T-cell (primary cell): ENCODE data around the gene AKAP9. TPM values are rescaled to one million over a fixed set of nuclear protein-coding genes. Genes with fewer than 3 reads are reported as not detected.
"Not testable (repeated sequence)": the region's sequence is repeated elsewhere in the genome, so short reads cannot be mapped to it uniquely, and the experiment has no call there.

Source experiments
- ATAC-seq, 4 experiments: fragments of 200-7000 bp in 3 of 4; fragments of 150-1000 bp in 1 of 4; cut with Tn5 transposase; replicated peaks in 1 of 4; 1 replicate in 3 of 4; 2 replicates in 1 of 4; pipeline ENCODE4 v1.10.0; 2021; ENCODE audit warnings: moderate library complexity in 3 of 4, mild to moderate bottlenecking in 2 of 4, moderate number of reproducible peaks in 1 of 4
- CTCF ChIA-PET, 2 donors: fragments of 300-600 bp; sonication (Branson Sonifier 250); formaldehyde crosslinking; loops; one replicate each; lab custom pipeline; 2022; ENCODE audit warnings: antibody characterized with exemption in 2 of 2; lab: Charles Lee
- POLR2A ChIA-PET, 2 donors: fragments of 300-600 bp; sonication (Branson Sonifier 250); formaldehyde crosslinking; loops; one replicate each; lab custom pipeline; 2022; ENCODE audit warnings: antibody characterized with exemption in 2 of 2; lab: Charles Lee
- DNase-seq, 35 experiments: peaks; one replicate each; pipeline versions ENCODE4 v3.0.0 to v3.0.0-alpha.2; 2013 to 2023
- H3K27ac ChIP-seq: one replicate; pipeline ENCODE4 v1.5.1; 2013; ENCODE audit warnings: low read length
- H3K27me3 ChIP-seq, 2 experiments: replicated peaks in 1 of 2; 1 replicate in 1 of 2; 2 replicates in 1 of 2; pipeline versions ENCODE4 v1.6.1 to v1.7.0; 2013; ENCODE audit warnings: low read length in 1 of 2, mixed read lengths in 1 of 2; ENCODE audit not compliant: control insufficient read depth in 2 of 2, insufficient read depth in 2 of 2; ENCODE audit errors: extremely low read depth in 1 of 2
- H3K36me3 ChIP-seq, 2 donors: 1 replicate in 1 of 2; 2 replicates in 1 of 2; pipeline versions ENCODE4 v1.6.1 to v1.7.0; 2013; ENCODE audit warnings: low read length in 1 of 2; ENCODE audit not compliant: control insufficient read depth in 2 of 2, insufficient read depth in 1 of 2; ENCODE audit errors: extremely low read depth in 1 of 2
- H3K4me1 ChIP-seq, 2 experiments: 1 replicate in 1 of 2; 2 replicates in 1 of 2; pipeline versions ENCODE4 v1.6.1 to v1.7.0; 2013; ENCODE audit warnings: low read length in 2 of 2, mixed read lengths in 1 of 2; ENCODE audit not compliant: insufficient read depth in 2 of 2, control insufficient read depth in 1 of 2; ENCODE audit errors: extremely low read depth in 1 of 2
- H3K4me3 ChIP-seq, 2 donors: 1 replicate in 1 of 2; 2 replicates in 1 of 2; pipeline versions ENCODE4 v1.5.1 to v1.7.0; 2013; ENCODE audit warnings: mild to moderate bottlenecking in 2 of 2, low read length in 1 of 2, moderate library complexity in 1 of 2; ENCODE audit not compliant: control insufficient read depth in 1 of 2; ENCODE audit errors: extremely low read depth in 1 of 2
- H3K9me3 ChIP-seq: 2 replicates; pipeline ENCODE4 v1.7.0; 2013
- H3K27ac Mint-ChIP-seq, 2 donors: one replicate each; pipeline ENCODE4 v1.8.0; 2020 to 2021; ENCODE audit warnings: mild to moderate bottlenecking in 2 of 2, mixed read lengths in 2 of 2
- H3K27me3 Mint-ChIP-seq, 2 donors: one replicate each; pipeline ENCODE4 v1.8.0; 2021 to 2022; ENCODE audit warnings: mixed read lengths in 2 of 2
- H3K36me3 Mint-ChIP-seq: one replicate; pipeline ENCODE4 v1.8.0; 2021; ENCODE audit warnings: mixed read lengths
- H3K4me1 Mint-ChIP-seq, 3 donors: one replicate each; pipeline ENCODE4 v1.8.0; 2020 to 2022; ENCODE audit warnings: mixed read lengths in 3 of 3, mild to moderate bottlenecking in 1 of 3
- H3K4me3 Mint-ChIP-seq, 3 donors: one replicate each; pipeline ENCODE4 v1.8.0; 2020 to 2022; ENCODE audit warnings: mild to moderate bottlenecking in 3 of 3, mixed read lengths in 3 of 3, moderate library complexity in 3 of 3
- H3K9me3 Mint-ChIP-seq, 3 donors: one replicate each; pipeline ENCODE4 v1.8.0; 2020 to 2022; ENCODE audit warnings: mixed read lengths in 3 of 3
- WGBS: methylation state at CpG from one replicate; pipeline ENCODE4 v1.1.5; 2013; ENCODE audit warnings: missing lambda C conversion rate; ENCODE audit not compliant: insufficient coverage; 5-methylcytosine and 5-hydroxymethylcytosine counted together
- total RNA-seq, 35 experiments: library from RNA in 6 of 35; stranded (reverse) in 6 of 35; fragments of 120-200 nt in 1 of 35; gene quantifications; one replicate each; pipeline versions ENCODE4 v1.2.1 to v1.2.4 and lab custom pipeline; 2013 to 2026

Gene AKAP9
- total RNA-seq, 5 donors from 2014 or later (not counting 1 experiment from before 2014, with no cell fraction given): 59.6 to 83.3 (median 69.0) TPM

- ChIA-PET CTCF (no interaction called here), POLR2A (no interaction called here)
- no peak overlapping the region for H3K27ac Mint-ChIP-seq
- Histone ChIP-seq H3K27ac (no peak overlapping the region), H3K9me3 (no peaks in the 10 kb centered on the region), H3K27me3 (no peaks in the 10 kb centered on the region), H3K4me1 (no peaks in the 10 kb centered on the region), H3K36me3 (peaks cover 1 to 47% of the 10 kb centered on the region in 2 donors), H3K4me3 (no peak overlapping the region)
- H3K4me3 Mint-ChIP-seq: no peak overlapping the region
- peaks cover 0 to 4% (median 0%) of the 10 kb centered on the region in 3 donors for H3K9me3 Mint-ChIP-seq
- peaks cover 43% of the 10 kb centered on the region for H3K36me3 Mint-ChIP-seq
- no peaks in the 10 kb centered on the region for H3K27me3 Mint-ChIP-seq
- no CpG with 5 or more reads among the region's 3 CpGs for WGBS
- DNase-seq: no peak
- ATAC-seq: no peak
- no peaks in the 10 kb centered on the region for H3K4me1 Mint-ChIP-seq
These were observed 84.6 kb downstream of the AKAP9 start for GRCh38 chr7:92025260-92025659.

GRCh38 chr7:92026635-92027034, 86.0 kb downstream of the AKAP9 start:
- H3K27ac Mint-ChIP-seq, H3K4me1 ChIP-seq, DNase-seq, H3K9me3 ChIP-seq, H3K9me3 Mint-ChIP-seq, H3K4me1 Mint-ChIP-seq, H3K27me3 ChIP-seq, H3K27me3 Mint-ChIP-seq, H3K4me3 ChIP-seq, H3K4me3 Mint-ChIP-seq, H3K27ac ChIP-seq, POLR2A ChIA-PET, ATAC-seq: not testable (repeated sequence)
- CTCF ChIA-PET: interaction anchor here in 1 of 2 donors (0.7 kb wide), 1 partner anchor 742 kb away, joined by 5 read pairs; no protein-coding TSS in a partner anchor
- peaks cover 0 to 50% of the 10 kb centered on the region in 2 donors for H3K36me3 ChIP-seq
- WGBS: 100% methylated on average over 11 of the region's 24 CpGs
- H3K36me3 Mint-ChIP-seq: peaks cover 43% of the 10 kb centered on the region

- H3K9me3 Mint-ChIP-seq, H3K27ac Mint-ChIP-seq, DNase-seq, POLR2A ChIA-PET, H3K9me3 ChIP-seq, H3K27me3 Mint-ChIP-seq, H3K27me3 ChIP-seq, H3K4me3 ChIP-seq, H3K27ac ChIP-seq, ATAC-seq, H3K4me3 Mint-ChIP-seq, H3K4me1 ChIP-seq, H3K4me1 Mint-ChIP-seq: not testable (repeated sequence)
- 99% methylated on average over 14 of the region's 29 CpGs for WGBS
- peaks cover 0 to 49% of the 10 kb centered on the region in 2 donors for H3K36me3 ChIP-seq
- H3K36me3 Mint-ChIP-seq: peaks cover 43% of the 10 kb centered on the region
- CTCF ChIA-PET: interaction anchor here in 1 of 2 donors (0.7 kb wide), 1 partner anchor 742 kb away, joined by 5 read pairs; no protein-coding TSS in a partner anchor
These were observed 86.5 kb downstream of the AKAP9 start for GRCh38 chr7:92027128-92027527.

GRCh38 chr7:92028226-92028625, 87.6 kb downstream of the AKAP9 start:
- no peaks in the 10 kb centered on the region for H3K4me1 Mint-ChIP-seq
- no peaks in the 10 kb centered on the region for H3K27me3 Mint-ChIP-seq
- no peak for DNase-seq
- no peaks in the 10 kb centered on the region for H3K9me3 ChIP-seq
- ATAC-seq: no peak
- no peaks in the 10 kb centered on the region for H3K4me1 ChIP-seq
- no peaks in the 10 kb centered on the region for H3K27me3 ChIP-seq
- H3K4me3 Mint-ChIP-seq: no peak overlapping the region
- ChIA-PET POLR2A (no interaction called here), CTCF (no interaction called here)
- H3K4me3 ChIP-seq: no peak overlapping the region
- 100% methylated on average over 1 of the region's 2 CpGs for WGBS
- H3K27ac ChIP-seq: no peak overlapping the region
- H3K36me3 Mint-ChIP-seq: peaks cover 45% of the 10 kb centered on the region
- H3K36me3 ChIP-seq: peaks cover 0 to 46% of the 10 kb centered on the region in 2 donors
- no peak overlapping the region for H3K27ac Mint-ChIP-seq
- peaks cover 0 to 4% (median 0%) of the 10 kb centered on the region in 3 donors for H3K9me3 Mint-ChIP-seq

GRCh38 chr7:92028686-92029085, 88.0 kb downstream of the AKAP9 start:
- Histone ChIP-seq H3K36me3 (peaks cover 0 to 42% of the 10 kb centered on the region in 2 donors), H3K9me3 (no peaks in the 10 kb centered on the region), H3K4me3 (no peak overlapping the region), H3K4me1 (no peaks in the 10 kb centered on the region), H3K27me3 (no peaks in the 10 kb centered on the region), H3K27ac (no peak overlapping the region)
- ATAC-seq (no peak), DNase-seq (no peak)
- POLR2A ChIA-PET: no interaction called here
- Mint-ChIP-seq H3K9me3 (peaks cover 0 to 4% (median 0%) of the 10 kb centered on the region in 3 donors), H3K4me3 (no peak overlapping the region), H3K27me3 (no peaks in the 10 kb centered on the region), H3K27ac (no peak overlapping the region), H3K4me1 (peaks cover 0 to under 1% (median 0%) of the 10 kb centered on the region in 3 donors), H3K36me3 (peaks cover 42% of the 10 kb centered on the region)
- WGBS: no CpG with 5 or more reads among the region's 1 CpG
- CTCF ChIA-PET: no interaction called here

- no CpG with 5 or more reads among the region's 2 CpGs for WGBS
- Mint-ChIP-seq H3K36me3 (peaks cover 43% of the 10 kb centered on the region), H3K27me3 (no peaks in the 10 kb centered on the region), H3K4me1 (peaks cover 0 to 5% (median 0%) of the 10 kb centered on the region in 3 donors), H3K27ac (no peak overlapping the region), H3K9me3 (no peaks in the 10 kb centered on the region), H3K4me3 (no peak overlapping the region)
- ChIA-PET CTCF (no interaction called here), POLR2A (interaction anchor here (0.6 to 0.7 kb wide), 2 partner anchors 17 to 56 kb away, joined by 3 to 5 read pairs; no protein-coding TSS in a partner anchor)
- H3K9me3 ChIP-seq: no peaks in the 10 kb centered on the region
- DNase-seq: no peak
- no peak overlapping the region for H3K4me3 ChIP-seq
- no peaks in the 10 kb centered on the region for H3K27me3 ChIP-seq
- no peak for ATAC-seq
- H3K4me1 ChIP-seq: no peaks in the 10 kb centered on the region
- H3K36me3 ChIP-seq: peaks cover 0 to 28% of the 10 kb centered on the region in 2 donors
- H3K27ac ChIP-seq: no peak overlapping the region
These were observed 93.5 kb downstream of the AKAP9 start for GRCh38 chr7:92034116-92034515.
